T-helper 17 cell (primary cell): Measurements from ENCODE around the gene GFAP. TPM values are rescaled to one million over a fixed set of nuclear protein-coding genes. Genes with fewer than 3 reads are reported as not detected.

Experiments
- ATAC-seq: fragments of 150-1000 bp; cut with Tn5 transposase; 2 replicates; pipeline ENCODE4 v1.10.0; 2021; ENCODE audit warnings: mild to moderate bottlenecking, moderate library complexity
- DNase-seq, 3 donors: peaks; one replicate each; pipeline versions ENCODE4 v3.0.0 to v3.0.0-alpha.2; 2020 to 2021
- H3K9me3 ChIP-seq: one replicate; pipeline ENCODE4 v1.7.0; 2013; ENCODE audit warnings: low read length, mild to moderate bottlenecking; ENCODE audit not compliant: control insufficient read depth, poor library complexity, severe bottlenecking
- H3K27ac Mint-ChIP-seq: one replicate; pipeline ENCODE4 v1.8.0; 2022; ENCODE audit warnings: mild to moderate bottlenecking, moderate library complexity, mixed read lengths
- H3K27me3 Mint-ChIP-seq: one replicate; pipeline ENCODE4 v1.8.0; 2022; ENCODE audit warnings: mixed read lengths
- H3K36me3 Mint-ChIP-seq: one replicate; pipeline ENCODE4 v1.8.0; 2022; ENCODE audit warnings: low read depth, mixed read lengths
- H3K4me1 Mint-ChIP-seq: one replicate; pipeline ENCODE4 v1.8.0; 2022; ENCODE audit warnings: mild to moderate bottlenecking, mixed read lengths
- H3K4me3 Mint-ChIP-seq: one replicate; pipeline ENCODE4 v1.8.0; 2022; ENCODE audit warnings: mild to moderate bottlenecking, moderate library complexity, mixed read lengths
- total RNA-seq, 4 donors: library from RNA in 2 of 4; stranded (reverse) in 2 of 4; gene quantifications; one replicate each; pipeline ENCODE4 v1.2.3 and lab custom pipeline; 2022 to 2026

GFAP gene
- total RNA-seq, 2 donors from 2014 or later, result 0.18 TPM; not detected in 1

DNA sequence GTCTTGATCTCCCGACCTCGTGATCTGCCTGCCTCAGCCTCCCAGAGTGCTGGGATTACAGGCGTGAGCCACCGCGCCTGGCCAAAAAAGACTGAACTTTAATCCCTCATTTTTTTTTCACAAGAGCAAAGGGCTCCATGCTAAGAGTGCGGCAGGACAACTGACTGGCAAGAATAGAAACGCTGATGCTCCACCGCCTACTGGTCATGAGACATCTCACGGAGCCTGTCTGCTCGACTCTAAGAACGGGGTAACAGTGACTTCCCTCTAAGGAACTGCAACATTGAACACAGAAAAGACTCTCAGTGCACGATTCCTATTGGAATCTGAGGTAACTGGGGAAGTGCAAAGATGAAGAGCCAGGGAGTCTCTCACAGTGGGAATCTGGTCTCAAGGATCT is 43.7 kb downstream of the GFAP start:
- H3K9me3 ChIP-seq, result no peaks in the 10 kb centered on the region
- Mint-ChIP-seq H3K4me3 (no peak overlapping the region), H3K36me3 (peaks cover 6% of the 10 kb centered on the region), H3K27me3 (no peaks in the 10 kb centered on the region), H3K4me1 (no peaks in the 10 kb centered on the region), H3K27ac (no peak overlapping the region)
- ATAC-seq, result no peak
- no peak for DNase-seq

DNA sequence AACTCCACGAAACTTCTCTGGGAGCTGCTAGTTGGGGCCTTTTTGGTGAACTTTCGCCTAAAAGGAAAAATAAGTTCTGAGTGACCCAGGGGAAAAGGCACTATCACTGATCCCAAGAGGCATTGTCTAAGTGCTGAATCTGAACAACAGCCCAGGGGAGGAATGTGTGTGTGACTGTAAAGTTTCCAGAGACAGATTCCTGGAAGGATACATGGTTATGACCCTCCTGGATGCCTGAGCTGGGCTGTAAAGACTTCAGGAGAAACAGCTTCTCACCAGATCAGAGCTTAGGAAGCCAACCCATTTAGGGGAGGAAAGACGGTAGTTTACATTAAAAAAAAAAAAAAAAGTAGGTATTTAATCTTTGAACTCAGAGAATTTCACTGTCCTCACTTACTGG is 47.5 kb downstream of the GFAP start:
- Mint-ChIP-seq H3K27ac (no peak overlapping the region), H3K36me3 (peaks cover 6% of the 10 kb centered on the region), H3K4me1 (peaks cover 1% of the 10 kb centered on the region), H3K4me3 (no peak overlapping the region), H3K27me3 (no peaks in the 10 kb centered on the region)
- ATAC-seq (no peak), DNase-seq (no peak)
- H3K9me3 ChIP-seq, result no peaks in the 10 kb centered on the region

GRCh38 chr17:44865931-44866330 is 49.4 kb downstream of the GFAP start:
- Mint-ChIP-seq H3K36me3 (peaks cover 7% of the 10 kb centered on the region), H3K27me3 (no peaks in the 10 kb centered on the region), H3K27ac (no peak overlapping the region), H3K4me3 (no peak overlapping the region), H3K4me1 (peaks cover 3% of the 10 kb centered on the region)
- no peaks in the 10 kb centered on the region for H3K9me3 ChIP-seq
- no peak for ATAC-seq
- DNase-seq, result no peak

DNA sequence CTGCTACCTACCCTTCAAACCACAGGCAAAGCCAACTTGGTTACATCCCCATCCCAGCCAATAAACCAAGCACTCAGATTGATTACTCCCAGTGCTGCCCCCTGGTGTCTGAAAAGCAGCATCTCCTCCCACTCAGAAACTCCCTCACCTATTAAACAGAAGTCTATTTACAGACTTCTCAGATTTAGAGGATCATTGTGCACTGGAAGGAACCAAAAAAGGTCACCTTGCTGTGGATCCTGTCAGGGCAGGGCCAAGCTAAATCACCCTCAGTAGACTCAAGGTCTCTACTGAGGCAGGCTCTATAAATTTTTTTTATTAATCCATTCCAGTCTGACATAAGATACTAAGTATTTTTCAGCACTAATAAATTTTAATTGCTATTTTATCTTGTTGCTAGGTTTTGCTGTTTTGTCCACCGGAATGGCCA is 50.1 kb downstream of the GFAP start:
- DNase-seq (peak; percentile 42 to 62 (median 43)), ATAC-seq (peak; percentile 79)
- H3K27ac Mint-ChIP-seq, result no peak overlapping the region
- H3K9me3 ChIP-seq, result no peaks in the 10 kb centered on the region
- H3K4me1 Mint-ChIP-seq, result peaks cover 3% of the 10 kb centered on the region
- H3K36me3 Mint-ChIP-seq, result peaks cover 7% of the 10 kb centered on the region
- no peaks in the 10 kb centered on the region for H3K27me3 Mint-ChIP-seq
- no peak overlapping the region for H3K4me3 Mint-ChIP-seq

GRCh38 chr17:44864831-44865230 is 50.5 kb downstream of the GFAP start:
- peaks cover 5% of the 10 kb centered on the region for H3K4me1 Mint-ChIP-seq

GRCh38 chr17:44863061-44863918 is 52.0 kb downstream of the GFAP start:
- peaks cover 12% of the 10 kb centered on the region for H3K36me3 Mint-ChIP-seq

More at GRCh38 chr17:44864831-44865230, 50.5 kb downstream of the GFAP start:
- no peaks in the 10 kb centered on the region for H3K9me3 ChIP-seq
- no peaks in the 10 kb centered on the region for H3K27me3 Mint-ChIP-seq
- ATAC-seq, result peak; percentile 25
- no peak overlapping the region for H3K4me3 Mint-ChIP-seq
- no peak overlapping the region for H3K27ac Mint-ChIP-seq
- peaks cover 8% of the 10 kb centered on the region for H3K36me3 Mint-ChIP-seq
- no peak for DNase-seq

DNA sequence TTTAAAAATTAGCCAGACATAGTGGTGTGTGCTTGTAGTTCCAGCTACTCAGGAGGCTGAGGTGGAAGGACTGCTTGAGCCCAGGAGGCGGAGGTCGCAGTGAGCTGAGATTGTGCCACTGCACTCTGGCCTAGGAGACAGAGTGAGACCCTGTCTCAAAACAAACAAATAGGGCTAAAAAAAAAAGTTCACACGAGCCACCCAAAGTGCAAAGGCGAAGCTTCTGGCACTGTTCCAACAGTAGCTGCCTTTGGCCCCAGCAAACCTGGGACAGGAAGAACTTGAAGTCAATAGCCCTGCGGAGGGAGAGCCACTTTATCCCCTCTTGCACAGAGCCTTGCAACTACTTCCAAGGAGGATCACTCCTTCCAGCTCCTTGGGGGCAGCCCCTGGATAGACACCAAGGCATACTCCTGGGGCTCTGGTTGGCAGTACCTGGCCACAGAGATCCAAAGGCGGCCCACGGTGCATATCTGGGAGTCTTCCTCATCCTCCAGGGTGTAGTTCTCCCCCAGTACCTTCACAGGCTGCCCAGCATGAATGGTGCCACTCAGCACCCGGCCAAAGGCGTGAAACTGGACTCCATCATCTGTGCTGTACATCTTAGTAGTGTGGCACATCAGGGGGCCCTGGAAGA is 52.9 kb downstream of the GFAP start:
- Mint-ChIP-seq H3K27ac (no peak overlapping the region), H3K27me3 (no peaks in the 10 kb centered on the region), H3K4me1 (peaks cover 5% of the 10 kb centered on the region), H3K36me3 (peaks cover 12% of the 10 kb centered on the region), H3K4me3 (no peak overlapping the region)
- no peaks in the 10 kb centered on the region for H3K9me3 ChIP-seq
- ATAC-seq (no peak), DNase-seq (no peak)

More at GRCh38 chr17:44863061-44863918, 52.0 kb downstream of the GFAP start:
- H3K27ac Mint-ChIP-seq, result no peak overlapping the region
- no peak for ATAC-seq
- no peak for DNase-seq
- H3K4me1 Mint-ChIP-seq, result peaks cover 5% of the 10 kb centered on the region
- no peaks in the 10 kb centered on the region for H3K27me3 Mint-ChIP-seq
- H3K4me3 Mint-ChIP-seq, result no peak overlapping the region
- no peaks in the 10 kb centered on the region for H3K9me3 ChIP-seq

- peaks cover 5% of the 10 kb centered on the region for H3K4me1 Mint-ChIP-seq
- H3K27ac Mint-ChIP-seq, result no peak overlapping the region
- no peak for DNase-seq
- peaks cover 17% of the 10 kb centered on the region for H3K36me3 Mint-ChIP-seq
- no peak for ATAC-seq
- H3K9me3 ChIP-seq, result no peaks in the 10 kb centered on the region
- H3K4me3 Mint-ChIP-seq, result no peak overlapping the region
- no peaks in the 10 kb centered on the region for H3K27me3 Mint-ChIP-seq
These were observed 55.6 kb downstream of the GFAP start for GRCh38 chr17:44859701-44860100.

GRCh38 chr17:44854192-44854591 is 61.1 kb downstream of the GFAP start:
- H3K36me3 Mint-ChIP-seq, result peaks cover 11% of the 10 kb centered on the region

More at GRCh38 chr17:44854192-44854591, 61.1 kb downstream of the GFAP start:
- peaks cover 4% of the 10 kb centered on the region for H3K9me3 ChIP-seq
- no peaks in the 10 kb centered on the region for H3K4me1 Mint-ChIP-seq
- H3K27ac Mint-ChIP-seq, result peak overlapping the region; percentile 37
- DNase-seq (no peak), ATAC-seq (no peak)
- H3K27me3 Mint-ChIP-seq, result no peaks in the 10 kb centered on the region
- H3K4me3 Mint-ChIP-seq, result no peak overlapping the region

Other genes starting within 250 kb of the GFAP start
- 10 to 100 TPM; 19.2 to 23.8 TPM for gene CCDC43, start 225.7 kb downstream of the GFAP start, total RNA-seq
- gene DBF4B, start 206.8 kb downstream of the GFAP start, total RNA-seq, result 1 to 10 TPM; 2.2 to 3.8 TPM
- under 1 TPM; 0.08 to 0.40 TPM for gene ADAM11, start 156.5 kb downstream of the GFAP start, total RNA-seq
- gene GJC1, start 85.2 kb downstream of the GFAP start, total RNA-seq, result not detected
- gene HIGD1B, start 67.6 kb downstream of the GFAP start, total RNA-seq, result not detected
- 100 to 1,000 TPM; 109 to 133 TPM for gene EFTUD2, start 16.1 kb downstream of the GFAP start, total RNA-seq
- gene KIF18B, start 32.3 kb upstream of the GFAP start, total RNA-seq, result under 1 TPM in 1 of 2 donors, not detected in 1; 0.08 TPM
- not detected for gene C1QL1, start 52.8 kb upstream of the GFAP start, total RNA-seq
- 10 to 100 TPM; 13.5 to 20.3 TPM for gene DCAKD, start 136.1 kb upstream of the GFAP start, total RNA-seq
- gene NMT1, start 145.8 kb upstream of the GFAP start, total RNA-seq, result 10 to 100 TPM; 78.2 to 85.9 TPM
- 1 to 10 TPM; 3.7 to 5.0 TPM for gene PLCD3, start 217.0 kb upstream of the GFAP start, total RNA-seq
- 10 to 100 TPM; 13.6 to 18.9 TPM for gene ACBD4, start 220.2 kb upstream of the GFAP start, total RNA-seq
- 10 to 100 TPM; 52.4 to 71.8 TPM for gene HEXIM1, start 233.0 kb upstream of the GFAP start, total RNA-seq
- gene HEXIM2, start 246.4 kb upstream of the GFAP start, total RNA-seq, result 10 to 100 TPM in 1 of 2 donors, 1 to 10 TPM in 1; 1.5 to 12.3 TPM